GM13976 (cell line): ENCODE measurements around the gene AKAP13.

ENCODE experiments used
- DNase-seq: peaks from one replicate; pipeline ENCODE4 v3.0.0; 2012; ENCODE audit warnings: low spot score
- CTCF ChIP-seq: IDR thresholded peaks from 2 replicates; pipeline ENCODE4 v1.5.1; 2012; ENCODE audit warnings: borderline replicate concordance, mild to moderate bottlenecking; ENCODE audit not compliant: insufficient read depth; ENCODE audit errors: extremely low read depth, missing control alignments, control extremely low read depth
- in situ Hi-C: fragments of 300-500 bp; cut with MboI; formaldehyde crosslinking; loops from one replicate; pipeline ENCODE4 v1.12.0; 2022; ENCODE audit warnings: low sequenced_read_pairs, mixed read lengths, inconsistent platforms; ENCODE audit not compliant: unreplicated experiment

The AKAP13 gene

GRCh38 chr15:85676342-85677098 is 296.1 kb downstream of the AKAP13 start:
- no peak for DNase-seq
- TF ChIP-seq CTCF: no peak
- in situ Hi-C loops: no loop called here

- no peak for TF ChIP-seq CTCF
- in situ Hi-C loops: no loop called here
- no peak for DNase-seq
Measured at GRCh38 chr15:85679231-85679630, 298.8 kb downstream of the AKAP13 start.

- in situ Hi-C loops: loop anchor here (10.0 kb wide), 1 partner anchor 197 kb away; no protein-coding TSS in a partner anchor
- no peak for DNase-seq
- no peak for TF ChIP-seq CTCF
Measured at GRCh38 chr15:85681386-85681785, 301.0 kb downstream of the AKAP13 start.

GRCh38 chr15:85684174-85684710 is 303.8 kb downstream of the AKAP13 start:
- no peak for DNase-seq
- in situ Hi-C loops: loop anchor here (10.0 kb wide), 1 partner anchor 199 kb away; no protein-coding TSS in a partner anchor
- no peak for TF ChIP-seq CTCF

GRCh38 chr15:85685356-85685755 is 305.0 kb downstream of the AKAP13 start:
- DNase-seq: no peak
- in situ Hi-C loops: loop anchor here (10.0 kb wide), 1 partner anchor 201 kb away; no protein-coding TSS in a partner anchor
- TF ChIP-seq CTCF: no peak

- no peak for TF ChIP-seq CTCF
- in situ Hi-C loops: loop anchor here (10.0 kb wide), 1 partner anchor 203 kb away; no protein-coding TSS in a partner anchor
- DNase-seq: no peak
Measured at GRCh38 chr15:85687329-85687728, 306.9 kb downstream of the AKAP13 start.
